Endothelial cell of umbilical vein (primary cell): ENCODE data around the gene IDI1.

Experiments used
- CTCF ChIP-seq, 2 donors: IDR thresholded peaks; 1 replicate in 1 of 2; 2 replicates in 1 of 2; pipeline ENCODE4 v1.5.1; 2011; ENCODE audit warnings: low read length in 2 of 2, mild to moderate bottlenecking in 2 of 2, moderate library complexity in 2 of 2, control low read depth in 1 of 2, inconsistent platforms in 1 of 2, low read depth in 1 of 2; ENCODE audit not compliant: insufficient read depth in 1 of 2; ENCODE audit errors: extremely low read depth in 1 of 2
- JUN ChIP-seq: IDR thresholded peaks from 2 replicates; pipeline ENCODE4 v1.6.1; 2011; ENCODE audit warnings: borderline replicate concordance, low read depth; ENCODE audit not compliant: insufficient read length, insufficient read depth
- MYC ChIP-seq: IDR thresholded peaks from one replicate; pipeline ENCODE4 v1.6.1; 2011; ENCODE audit warnings: mild to moderate bottlenecking, low read depth, low read length

GRCh38 chr10:1074748-1075308, 25.9 kb upstream of the IDI1 start:
- TF ChIP-seq CTCF (IDR thresholded peaks at IDR 0.05; ENCODE audit: extremely low read depth in 1 of 2, insufficient read depth in 1 of 2, low read depth in 1 of 2, low read length in 2 of 2) (peak; percentile 10 to 28), MYC (no peak), JUN (no peak)
